Sigmoid colon (tissue), 3 donors: ENCODE measurements around the gene PLEKHH1.

Experiments
- POLR2A ChIP-seq, 2 donors: fragments of 450-650 bp; IDR thresholded peaks; one replicate each; pipeline ENCODE4 v1.6.1; 2016; ENCODE audit warnings: antibody characterized with exemption in 2 of 2, mild to moderate bottlenecking in 2 of 2, moderate library complexity in 2 of 2
- TF ChIP-seq, protein P1 (sequence below), 4 experiments: fragments of 450-650 bp in 3 of 4; fragments of 200-600 bp in 1 of 4; IDR thresholded peaks; one replicate each; pipeline ENCODE4 v1.5.1; 2016 to 2019; ENCODE audit warnings: antibody characterized with exemption in 4 of 4, mild to moderate bottlenecking in 3 of 4, moderate library complexity in 2 of 4

- TF ChIP-seq, protein P1, sequence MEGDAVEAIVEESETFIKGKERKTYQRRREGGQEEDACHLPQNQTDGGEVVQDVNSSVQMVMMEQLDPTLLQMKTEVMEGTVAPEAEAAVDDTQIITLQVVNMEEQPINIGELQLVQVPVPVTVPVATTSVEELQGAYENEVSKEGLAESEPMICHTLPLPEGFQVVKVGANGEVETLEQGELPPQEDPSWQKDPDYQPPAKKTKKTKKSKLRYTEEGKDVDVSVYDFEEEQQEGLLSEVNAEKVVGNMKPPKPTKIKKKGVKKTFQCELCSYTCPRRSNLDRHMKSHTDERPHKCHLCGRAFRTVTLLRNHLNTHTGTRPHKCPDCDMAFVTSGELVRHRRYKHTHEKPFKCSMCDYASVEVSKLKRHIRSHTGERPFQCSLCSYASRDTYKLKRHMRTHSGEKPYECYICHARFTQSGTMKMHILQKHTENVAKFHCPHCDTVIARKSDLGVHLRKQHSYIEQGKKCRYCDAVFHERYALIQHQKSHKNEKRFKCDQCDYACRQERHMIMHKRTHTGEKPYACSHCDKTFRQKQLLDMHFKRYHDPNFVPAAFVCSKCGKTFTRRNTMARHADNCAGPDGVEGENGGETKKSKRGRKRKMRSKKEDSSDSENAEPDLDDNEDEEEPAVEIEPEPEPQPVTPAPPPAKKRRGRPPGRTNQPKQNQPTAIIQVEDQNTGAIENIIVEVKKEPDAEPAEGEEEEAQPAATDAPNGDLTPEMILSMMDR (IDR thresholded peaks at IDR 0.05): no peak
- TF ChIP-seq POLR2A (IDR thresholded peaks at IDR 0.05): no peak
These were observed 18.9 kb downstream of the PLEKHH1 start for GRCh38 chr14:67551940-67552339.
